ENCODE data around the gene UBALD2. TPM values are rescaled to one million over a fixed set of nuclear protein-coding genes. Genes with fewer than 3 reads are reported as not detected.

UBALD2 gene
- total and polyA plus RNA-seq, 7 donors = 55.2 to 414 (median 135) TPM

DNA sequence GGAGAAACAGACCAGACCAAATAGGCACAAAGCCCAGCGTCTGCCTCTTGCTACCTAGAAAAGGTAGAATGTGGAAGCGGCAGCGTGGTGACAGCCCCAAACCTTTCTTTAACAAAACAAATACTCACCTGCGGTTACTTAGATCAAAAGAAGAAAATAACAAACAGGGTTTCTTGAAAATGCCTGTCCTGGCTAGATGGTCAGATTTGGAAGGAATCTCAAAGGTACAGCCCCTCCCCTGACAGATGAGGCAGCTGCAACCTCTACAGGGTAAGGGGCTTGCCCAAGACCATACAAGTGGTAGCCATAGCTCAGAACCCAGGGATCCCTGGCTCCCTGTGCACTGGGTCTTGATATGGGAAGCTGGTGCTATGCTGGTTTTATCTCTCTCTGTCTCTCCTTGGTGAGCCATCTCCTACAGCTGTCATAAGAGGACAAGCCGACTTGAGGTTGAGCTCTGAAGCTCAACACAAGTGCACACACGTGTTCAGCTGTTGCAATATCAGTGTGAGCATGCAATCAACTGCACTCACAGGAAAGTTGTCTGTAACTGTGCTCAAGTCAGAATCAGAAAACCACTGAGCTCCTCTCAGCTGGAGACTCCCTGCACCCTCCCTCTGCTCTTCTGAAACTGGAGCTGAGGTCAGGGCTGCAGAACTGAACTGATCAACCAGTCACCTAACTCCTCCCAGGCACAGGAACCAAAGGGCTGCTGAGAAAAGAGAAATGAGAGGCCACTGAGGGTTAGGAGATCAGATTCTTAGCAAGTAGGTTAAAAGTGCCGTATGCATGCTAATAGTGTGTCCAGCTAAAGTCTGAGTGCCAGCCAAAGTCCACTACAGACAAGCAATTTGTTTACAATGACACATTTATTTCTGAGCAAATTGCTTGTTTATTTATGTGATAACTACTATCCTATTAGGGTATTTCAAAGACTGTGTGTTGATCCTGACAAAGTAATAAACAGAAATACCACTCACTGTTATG, 18.8 kb upstream of the UBALD2 start:
- ATAC-seq = peak; percentile 75 to 84 (median 81)
- no peak overlapping the region for H3K4me3 ChIP-seq
- H3K4me1 ChIP-seq = peaks cover 75% of the 10 kb centered on the region
- peak overlapping the region; percentile 86 for H3K27ac ChIP-seq
- no peaks in the 10 kb centered on the region for H3K36me3 ChIP-seq (ENCODE audit: insufficient read depth in 1 of 2, low read depth in 1 of 2)
- TF ChIP-seq, protein P1, sequence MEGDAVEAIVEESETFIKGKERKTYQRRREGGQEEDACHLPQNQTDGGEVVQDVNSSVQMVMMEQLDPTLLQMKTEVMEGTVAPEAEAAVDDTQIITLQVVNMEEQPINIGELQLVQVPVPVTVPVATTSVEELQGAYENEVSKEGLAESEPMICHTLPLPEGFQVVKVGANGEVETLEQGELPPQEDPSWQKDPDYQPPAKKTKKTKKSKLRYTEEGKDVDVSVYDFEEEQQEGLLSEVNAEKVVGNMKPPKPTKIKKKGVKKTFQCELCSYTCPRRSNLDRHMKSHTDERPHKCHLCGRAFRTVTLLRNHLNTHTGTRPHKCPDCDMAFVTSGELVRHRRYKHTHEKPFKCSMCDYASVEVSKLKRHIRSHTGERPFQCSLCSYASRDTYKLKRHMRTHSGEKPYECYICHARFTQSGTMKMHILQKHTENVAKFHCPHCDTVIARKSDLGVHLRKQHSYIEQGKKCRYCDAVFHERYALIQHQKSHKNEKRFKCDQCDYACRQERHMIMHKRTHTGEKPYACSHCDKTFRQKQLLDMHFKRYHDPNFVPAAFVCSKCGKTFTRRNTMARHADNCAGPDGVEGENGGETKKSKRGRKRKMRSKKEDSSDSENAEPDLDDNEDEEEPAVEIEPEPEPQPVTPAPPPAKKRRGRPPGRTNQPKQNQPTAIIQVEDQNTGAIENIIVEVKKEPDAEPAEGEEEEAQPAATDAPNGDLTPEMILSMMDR (IDR thresholded peaks at IDR 0.05) = no peak
- peak in 1 of 2 donors; percentile 60 for DNase-seq
- H3K9me3 ChIP-seq = no peaks in the 10 kb centered on the region
- intact Hi-C loops (cut with DNase I) = no loop called here
- WGBS, 3 donors = 58 to 66% (median 58%) methylated on average over 7 of the region's 7 CpGs
- no peaks in the 10 kb centered on the region for H3K27me3 ChIP-seq (ENCODE audit: insufficient read depth in 3 of 3, low read length in 2 of 3)

- Histone ChIP-seq H3K27me3 (ENCODE audit: insufficient read depth in 3 of 3, low read length in 2 of 3) (no peaks in the 10 kb centered on the region), H3K27ac (peak overlapping the region; percentile 86), H3K36me3 (ENCODE audit: insufficient read depth in 1 of 2, low read depth in 1 of 2) (no peaks in the 10 kb centered on the region), H3K4me3 (no peak overlapping the region), H3K4me1 (peaks cover 77% of the 10 kb centered on the region), H3K9me3 (no peaks in the 10 kb centered on the region)
- WGBS, 3 donors = 77 to 80% (median 77%) methylated on average over 8 of the region's 8 CpGs
- ATAC-seq (no peak), DNase-seq (peak in 1 of 2 donors; percentile 26)
- intact Hi-C loops (cut with DNase I) = no loop called here
- TF ChIP-seq, protein P1 (IDR thresholded peaks at IDR 0.05) = no peak
Observed at GRCh38 chr17:76247304-76247703, 17.8 kb upstream of the UBALD2 start.

DNA sequence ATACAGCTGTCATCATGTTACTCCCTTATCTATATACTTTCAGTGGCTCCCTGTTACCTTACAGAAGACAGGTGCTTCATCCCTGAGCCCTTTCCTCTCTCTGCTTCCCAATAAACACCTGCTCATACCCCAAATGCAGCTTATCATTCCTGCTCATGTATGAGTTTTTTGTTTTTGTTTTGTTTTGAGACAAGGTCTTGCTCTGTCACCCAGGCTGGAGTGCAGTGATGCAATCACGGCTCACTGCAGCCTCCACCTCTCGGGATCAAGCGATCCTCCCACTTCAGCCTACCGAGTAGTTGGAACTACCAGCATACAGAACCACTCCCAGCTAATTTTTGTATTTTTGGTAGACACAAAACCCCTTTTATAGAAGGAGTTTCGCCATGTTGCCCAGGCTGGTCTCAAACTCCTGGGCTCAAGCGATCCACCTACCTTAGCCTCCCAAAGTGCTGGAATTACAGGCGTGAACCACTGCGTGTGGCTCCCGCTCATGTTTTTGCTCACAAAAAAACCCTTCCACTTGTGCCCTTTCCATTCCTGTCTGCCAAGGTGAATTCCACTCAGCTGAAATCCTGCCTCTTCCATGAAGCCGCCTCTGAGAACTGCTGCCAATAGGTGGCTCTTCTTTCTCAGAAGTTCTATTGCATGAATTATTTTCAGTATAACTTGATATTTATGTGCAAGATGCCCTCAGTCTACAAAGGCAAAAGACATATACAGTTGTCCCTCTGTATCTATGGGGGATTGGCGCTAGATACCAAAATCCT, 16.9 kb upstream of the UBALD2 start:
- no peaks in the 10 kb centered on the region for H3K9me3 ChIP-seq
- TF ChIP-seq, protein P1 (IDR thresholded peaks at IDR 0.05) = no peak
- peaks cover 77% of the 10 kb centered on the region for H3K4me1 ChIP-seq
- H3K27ac ChIP-seq = peak overlapping the region; percentile 86
- H3K27me3 ChIP-seq (ENCODE audit: insufficient read depth in 3 of 3, low read length in 2 of 3) = no peaks in the 10 kb centered on the region
- intact Hi-C loops (cut with DNase I) = no loop called here
- peak overlapping the region; percentile 35 for H3K4me3 ChIP-seq
- H3K36me3 ChIP-seq (ENCODE audit: insufficient read depth in 1 of 2, low read depth in 1 of 2) = no peaks in the 10 kb centered on the region
- ATAC-seq (no peak), DNase-seq (peak in 1 of 2 donors; percentile 47)
- 38 to 59% (median 48%) methylated on average over 11 of the region's 11 CpGs for WGBS, 3 donors

DNA sequence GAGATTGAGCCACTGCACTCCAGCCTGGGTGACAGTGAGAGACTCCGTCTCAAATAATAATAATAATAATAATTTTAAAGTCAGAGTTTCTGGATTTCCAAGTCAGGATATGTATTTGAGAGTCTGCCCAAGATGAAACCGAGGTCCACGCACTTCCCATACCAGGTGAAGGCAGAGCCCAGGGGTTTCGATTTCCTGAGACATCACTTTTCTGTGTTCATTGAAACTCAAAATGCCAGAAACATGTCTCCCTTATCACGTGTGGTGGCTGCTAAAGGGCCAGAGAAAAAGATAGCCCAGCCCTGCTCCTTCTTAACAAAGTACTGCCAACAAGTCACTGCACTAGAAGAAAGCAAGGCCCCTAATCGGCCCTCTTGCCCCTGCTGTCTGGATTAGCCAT, 15.0 kb upstream of the UBALD2 start:
- TF ChIP-seq, protein P1 (IDR thresholded peaks at IDR 0.05) = no peak
- intact Hi-C loops (cut with DNase I) = no loop called here
- Histone ChIP-seq H3K9me3 (no peaks in the 10 kb centered on the region), H3K27ac (no peak overlapping the region), H3K4me1 (peaks cover 69% of the 10 kb centered on the region), H3K36me3 (ENCODE audit: insufficient read depth in 1 of 2, low read depth in 1 of 2) (no peaks in the 10 kb centered on the region), H3K4me3 (no peak overlapping the region), H3K27me3 (ENCODE audit: insufficient read depth in 3 of 3, low read length in 2 of 3) (no peaks in the 10 kb centered on the region)
- WGBS, 3 donors = 83 to 95% (median 85%) methylated on average over 6 of the region's 6 CpGs
- ATAC-seq = no peak
- DNase-seq = no peak
